Stimulated activated CD4-positive, alpha-beta T cell treated with anti-CD3 and anti-CD28 coated beads, Interleukin-2, amount 100 ng/mL, for 48 hours (primary cell): ENCODE data around the gene CAMK4.

ENCODE experiments used
- DNase-seq, 2 donors: peaks; one replicate each; pipeline ENCODE4 v3.0.0-alpha.2; 2020

The CAMK4 gene

DNA sequence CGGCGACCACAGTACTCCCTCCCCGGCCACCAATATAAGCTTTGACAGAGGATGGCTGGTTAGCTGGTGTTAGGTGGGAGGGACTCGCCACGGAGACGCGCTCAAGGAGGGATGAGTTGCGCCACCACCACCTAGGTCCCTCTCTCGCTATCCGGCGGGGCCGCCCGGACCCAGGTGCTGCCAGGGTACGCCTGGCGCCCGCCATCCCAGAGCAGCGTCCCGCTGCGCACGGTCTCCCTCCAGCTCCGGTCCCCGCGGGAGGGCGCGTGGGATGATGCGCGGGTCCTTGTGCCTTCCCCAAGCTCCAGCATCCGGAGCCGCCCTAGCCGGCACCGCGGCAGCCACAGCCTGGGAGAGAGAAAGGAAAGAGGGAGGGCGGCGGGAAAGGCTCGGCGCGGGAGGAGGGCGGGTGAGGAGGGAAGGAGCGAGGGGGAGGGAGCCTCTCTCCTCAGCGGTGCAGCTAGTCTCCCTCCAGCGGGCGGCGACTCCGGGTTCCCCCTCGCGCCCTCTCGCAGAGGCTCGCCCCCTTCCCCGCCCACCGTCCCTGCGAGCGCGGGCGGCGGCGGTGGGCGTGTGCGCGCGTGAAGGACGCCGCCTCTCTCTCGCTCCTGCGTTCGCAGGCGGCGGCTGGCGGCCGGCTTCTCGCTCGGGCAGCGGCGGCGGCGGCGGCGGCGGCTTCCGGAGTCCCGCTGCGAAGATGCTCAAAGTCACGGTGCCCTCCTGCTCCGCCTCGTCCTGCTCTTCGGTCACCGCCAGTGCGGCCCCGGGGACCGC, at the start of gene CAMK4:
TSS of gene CAMK4 (plus strand) at position 598 of the 774 bp plus-strand sequence. CDS start at position 698, 100 bp downstream.
- peak; percentile 45 to 51 for DNase-seq

GRCh38 chr5:111183064-111183463, 41.1 kb upstream of the CAMK4 start:
- DNase-seq: no peak

DNA sequence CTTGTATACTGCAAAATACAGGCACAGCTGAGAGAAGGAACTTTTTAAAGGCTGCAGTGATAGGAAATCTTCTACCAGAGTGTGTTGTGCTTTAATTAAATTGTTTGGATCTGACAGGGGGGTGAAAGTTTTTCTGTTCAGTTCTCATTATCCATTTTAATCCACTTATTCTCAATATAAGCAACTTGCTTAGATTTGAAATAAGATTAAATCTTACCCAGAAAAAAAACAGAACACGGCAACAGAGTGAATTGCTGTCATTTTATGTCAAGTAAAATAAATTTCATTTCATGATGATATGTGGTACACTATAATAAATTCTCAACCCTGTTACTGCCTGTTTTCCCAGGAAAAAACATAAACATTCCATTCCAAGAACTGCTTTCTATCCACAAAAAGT, 37.1 kb upstream of the CAMK4 start:
- no peak for DNase-seq

DNA sequence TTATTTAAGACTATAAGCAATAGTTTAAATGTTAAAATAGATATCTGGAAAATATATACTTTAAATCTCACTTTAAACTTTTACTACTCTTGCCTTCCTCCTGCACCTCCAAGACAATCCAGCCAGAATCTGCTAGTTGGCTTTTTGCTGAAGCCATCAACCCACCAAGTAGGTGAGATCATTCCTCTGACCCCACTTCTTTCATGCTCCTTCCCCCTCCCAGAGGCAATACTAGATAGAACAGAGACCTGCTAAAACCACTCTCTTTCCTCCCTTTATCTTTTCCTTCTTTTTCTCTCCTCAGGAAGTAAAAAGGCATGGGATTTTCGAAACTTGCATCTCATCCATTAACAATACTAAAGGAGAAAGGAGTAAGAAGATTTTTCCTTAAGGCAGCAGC, 30.1 kb upstream of the CAMK4 start:
- no peak for DNase-seq

DNA sequence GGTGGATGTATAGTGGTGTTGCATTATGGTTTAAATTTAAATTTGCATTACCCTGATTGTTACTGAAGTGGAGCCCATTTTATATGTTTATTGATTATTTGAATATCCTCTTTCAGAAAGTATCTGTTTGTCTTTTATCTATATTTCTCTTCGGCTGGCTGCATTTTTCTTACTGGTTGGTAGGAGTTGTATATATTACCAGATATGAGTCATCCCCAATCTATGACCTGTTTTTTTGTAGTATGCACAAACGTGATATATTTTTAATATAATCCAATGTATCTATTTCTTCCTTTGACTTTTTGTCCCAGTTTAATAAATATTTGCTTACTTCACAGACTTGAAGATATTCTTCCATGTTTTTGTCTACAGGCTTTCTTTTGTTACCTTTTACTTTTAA, 29.3 kb upstream of the CAMK4 start:
- no peak for DNase-seq

DNA sequence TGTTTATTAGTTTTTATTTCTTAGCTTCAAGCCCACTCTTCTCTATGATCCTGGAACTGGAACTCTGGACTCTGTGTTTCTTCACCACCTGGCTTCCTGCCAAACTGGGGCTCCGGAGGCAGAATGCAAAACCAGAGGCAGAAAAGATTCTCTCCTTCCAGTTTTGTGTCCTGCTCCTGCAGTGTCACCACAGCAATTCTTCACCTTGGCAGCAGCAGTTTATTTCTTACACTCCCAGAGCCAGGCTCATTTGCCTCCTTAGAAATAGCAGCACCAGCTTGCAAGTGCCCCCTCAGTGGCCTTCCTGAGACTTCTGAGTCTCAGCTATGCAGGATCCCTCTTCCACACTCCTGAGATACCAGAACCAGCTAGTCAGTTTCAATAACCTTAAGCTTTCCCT, 26.7 kb upstream of the CAMK4 start:
- DNase-seq: no peak

GRCh38 chr5:111198281-111198966, 25.8 kb upstream of the CAMK4 start:
- DNase-seq: no peak

- DNase-seq: no peak
These were observed 23.4 kb upstream of the CAMK4 start for GRCh38 chr5:111200828-111201227.

DNA sequence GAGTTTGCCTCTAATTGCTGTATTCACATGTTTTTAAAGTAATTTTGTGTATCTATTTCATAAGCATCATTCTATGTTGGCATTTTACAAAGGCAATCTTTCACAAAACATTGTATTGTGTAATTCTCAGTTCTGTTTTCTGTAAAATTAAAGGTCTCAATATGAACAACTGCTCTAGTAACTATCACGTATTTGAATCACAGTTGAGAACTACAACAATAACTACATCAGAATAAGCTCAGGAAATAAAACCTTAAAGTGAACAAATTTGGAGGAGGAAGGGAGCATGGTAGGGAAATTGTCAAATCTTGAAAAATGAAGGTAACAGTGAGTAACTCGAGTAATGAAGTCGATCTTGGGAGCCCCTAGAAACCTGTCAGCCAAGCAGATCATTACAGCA, 22.5 kb upstream of the CAMK4 start:
- no peak for DNase-seq

DNA sequence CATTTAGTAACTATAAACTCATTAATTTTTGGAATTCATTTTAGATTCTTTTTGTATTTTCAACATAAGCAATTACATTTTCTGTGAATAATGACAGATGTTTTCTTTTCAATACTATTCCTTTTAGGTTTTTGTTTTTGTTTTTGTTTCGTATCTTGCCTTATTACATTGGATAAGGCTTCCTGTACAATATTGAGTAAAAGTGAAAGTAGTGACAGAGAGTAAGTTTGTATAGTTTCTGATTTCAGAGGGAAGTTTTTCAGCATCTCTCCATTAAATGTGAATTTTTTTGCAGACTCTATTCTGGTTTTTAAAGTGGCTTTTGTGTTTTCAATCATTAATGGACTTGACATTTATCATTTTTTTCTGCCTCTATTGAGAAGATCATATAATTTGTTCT, 12.8 kb upstream of the CAMK4 start:
- no peak for DNase-seq

DNA sequence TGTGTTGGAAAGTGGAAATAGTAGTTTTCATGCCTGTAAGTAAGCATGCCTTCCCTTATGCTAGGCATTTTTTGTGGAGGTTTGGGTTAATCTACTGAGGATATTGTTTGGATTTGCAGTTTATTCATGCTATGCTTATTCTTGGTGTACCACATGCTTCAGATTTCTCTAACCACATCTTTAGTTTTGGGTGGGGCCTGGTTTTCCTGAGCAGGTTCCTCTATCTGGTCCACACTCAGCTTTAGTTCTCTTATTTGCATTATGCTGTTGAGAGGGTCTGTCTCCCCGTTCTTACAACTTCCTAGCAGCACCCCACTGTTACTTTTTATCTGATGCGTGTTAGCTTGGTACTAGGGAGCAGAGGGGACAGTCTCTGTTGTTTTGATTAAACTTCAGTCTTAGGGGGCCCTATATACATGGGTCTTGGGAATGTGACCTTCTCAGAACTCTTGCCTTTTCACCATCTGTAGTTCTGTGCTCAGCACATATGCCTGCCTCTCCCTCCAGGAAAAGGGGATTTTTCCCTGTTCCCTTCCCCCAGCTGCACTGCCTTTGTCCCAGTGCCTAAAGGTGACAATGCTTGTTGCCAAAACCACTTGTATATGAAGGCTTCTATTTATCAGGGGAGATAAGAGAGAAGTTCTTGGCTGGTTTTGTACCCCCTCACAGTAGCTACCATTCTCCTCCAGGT, 10.0 kb upstream of the CAMK4 start:
- no peak for DNase-seq

- no peak for DNase-seq
These were observed 8.2 kb upstream of the CAMK4 start for GRCh38 chr5:111215971-111216370.

- DNase-seq: no peak
These were observed 3.0 kb upstream of the CAMK4 start for GRCh38 chr5:111221139-111221538.

- DNase-seq: no peak
These were observed 940 bp upstream of the CAMK4 start for GRCh38 chr5:111223101-111223786.

DNA sequence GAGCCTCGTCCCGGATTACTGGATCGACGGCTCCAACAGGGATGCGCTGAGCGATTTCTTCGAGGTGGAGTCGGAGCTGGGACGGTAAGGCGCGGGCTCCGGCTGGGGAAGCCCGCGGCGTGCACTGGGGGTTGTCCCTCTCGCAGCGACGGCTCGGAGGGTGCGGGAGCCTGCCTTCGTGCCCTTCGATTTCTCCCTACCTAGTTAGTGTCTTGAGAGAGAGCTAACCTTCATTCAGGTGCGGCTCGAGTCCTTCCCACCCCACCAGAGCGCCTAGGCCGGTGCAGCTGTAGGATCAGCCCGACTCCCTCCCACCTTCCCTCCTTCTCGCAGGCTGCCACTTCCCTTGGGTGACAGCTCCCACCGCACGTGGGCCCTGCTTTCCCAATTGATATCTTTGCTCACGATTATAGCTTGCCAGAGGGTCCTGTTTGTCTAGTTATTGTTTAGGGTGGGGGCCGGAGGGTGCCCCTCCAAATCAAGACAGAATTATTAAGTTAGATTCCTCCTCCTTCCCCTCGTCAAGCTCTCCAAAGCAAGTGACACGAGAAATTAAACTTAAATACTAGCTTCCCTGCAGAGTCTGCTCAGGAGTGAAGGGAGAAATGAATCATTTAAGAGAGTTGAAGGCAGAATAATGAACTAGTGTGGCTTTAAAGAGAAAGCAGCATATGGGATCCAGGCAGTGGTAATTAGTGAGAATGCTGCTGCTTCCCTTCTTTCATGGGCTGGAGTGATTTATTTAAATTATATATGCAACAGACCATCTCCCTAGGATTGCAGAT, 569 bp downstream of the CAMK4 start:
- DNase-seq: peak; percentile 33 to 36

- DNase-seq: no peak
These were observed 1.7 kb downstream of the CAMK4 start for GRCh38 chr5:111225926-111226325.

DNA sequence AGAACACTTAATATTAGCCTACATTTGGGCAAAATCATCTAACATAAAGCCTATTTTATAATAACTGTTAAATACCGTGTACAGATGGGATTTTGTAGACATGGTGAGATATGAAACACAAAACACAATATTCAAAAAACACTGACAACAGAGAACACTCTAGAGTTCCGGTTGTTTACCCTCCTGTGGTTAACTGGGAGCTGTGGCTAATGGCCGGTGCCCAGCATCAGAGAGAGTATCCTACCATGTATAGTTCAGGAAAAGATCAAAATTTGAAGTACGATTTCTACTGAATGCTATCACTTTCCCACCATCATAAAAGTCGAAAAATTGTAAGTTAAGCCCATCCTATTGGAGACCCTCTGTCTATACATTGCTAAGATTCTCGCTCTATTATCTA, 2.4 kb downstream of the CAMK4 start:
- no peak for DNase-seq

- DNase-seq: no peak
These were observed 3.1 kb downstream of the CAMK4 start for GRCh38 chr5:111227226-111227782.

- DNase-seq: no peak
These were observed 3.6 kb downstream of the CAMK4 start for GRCh38 chr5:111227801-111228200.

GRCh38 chr5:111228520-111229220, 4.5 kb downstream of the CAMK4 start:
- no peak for DNase-seq

GRCh38 chr5:111229221-111229835, 5.1 kb downstream of the CAMK4 start:
- no peak for DNase-seq
